GM12878 (cell line): Measurements from ENCODE around the gene PSENEN. TPM values are rescaled to one million over a fixed set of nuclear protein-coding genes. Genes with fewer than 3 reads are reported as not detected.

Experiments
- ATAC-seq: fragments of 200-7000 bp; cut with Tn5 transposase; 3 replicates; pipeline ENCODE4 v1.9.1; 2020; ENCODE audit warnings: mild to moderate bottlenecking, moderate library complexity
- BruUV-seq: library from RNA; stranded (reverse); fragments of 400-500 nt; replicated peaks from 2 replicates; lab custom pipeline; 2021; lab: Mats Ljungman, UMichigan
- CTCF ChIA-PET: fragments of 300-600 bp; sonication (Branson Sonifier 250); formaldehyde crosslinking; extraction: SDS; loops from one replicate; lab custom pipeline; 2021; ENCODE audit warnings: inconsistent platforms; lab: Yijun Ruan, JAX
- POLR2A ChIA-PET: fragments of 350-600 bp; formaldehyde crosslinking; extraction: SDS; loops from one replicate; lab custom pipeline; 2021; ENCODE audit warnings: inconsistent platforms; lab: Charles Lee
- RAD21 ChIA-PET: fragments of 300-600 bp; sonication (Branson Sonifier 250); formaldehyde crosslinking; loops from one replicate; lab custom pipeline; 2023; ENCODE audit warnings: antibody characterized with exemption; ENCODE audit not compliant: unreplicated experiment; lab: Charles Lee
- SMC1A ChIA-PET: fragments of 300-600 bp; sonication (Branson Sonifier 250); formaldehyde crosslinking; loops from one replicate; lab custom pipeline; 2023; ENCODE audit not compliant: unreplicated experiment, uncharacterized antibody; lab: Charles Lee
- DNase-seq: peaks from one replicate; pipeline ENCODE4 v3.0.0-alpha.2; 2011; ENCODE audit warnings: low read depth, low spot score
- FAIRE-seq: peaks from 3 replicates; lab custom pipeline; 2011; peaks lifted over from hg19 to GRCh38; lab: Jason Lieb, UNC
- H2AFZ ChIP-seq: 2 replicates; pipeline ENCODE4 v1.6.0; 2011; ENCODE audit warnings: low read depth, low read length, control low read depth; ENCODE audit not compliant: control insufficient read depth
- H3K27ac ChIP-seq: 2 replicates; pipeline ENCODE4 v1.5.1; 2011; ENCODE audit warnings: control low read depth; ENCODE audit not compliant: control insufficient read depth, insufficient read depth
- H3K27me3 ChIP-seq, 2 experiments: replicated peaks in 1 of 2; 2 replicates each; pipeline versions ENCODE4 v1.6.0 to v1.6.1; 2011; ENCODE audit warnings: low read length in 1 of 2; ENCODE audit not compliant: control insufficient read depth in 2 of 2, insufficient read depth in 2 of 2
- H3K36me3 ChIP-seq, 2 experiments: 2 replicates each; pipeline ENCODE4 v1.5.1; 2011; ENCODE audit warnings: low read length in 1 of 2; ENCODE audit not compliant: control insufficient read depth in 2 of 2, insufficient read depth in 2 of 2
- H3K4me1 ChIP-seq: 2 replicates; pipeline ENCODE4 v1.6.1; 2011; ENCODE audit warnings: mild to moderate bottlenecking, low read length, moderate library complexity, mixed read lengths; ENCODE audit not compliant: control insufficient read depth, insufficient read depth
- H3K4me2 ChIP-seq: 2 replicates; pipeline ENCODE4 v1.6.0; 2011; ENCODE audit warnings: control low read depth; ENCODE audit not compliant: control insufficient read depth, insufficient read depth
- H3K4me3 ChIP-seq: fragments of 200-600 bp; sonication (generic); 2 replicates; pipeline ENCODE4 v1.5.1; 2016
- H3K79me2 ChIP-seq: 2 replicates; pipeline ENCODE4 v1.6.0; 2011; ENCODE audit warnings: low read length; ENCODE audit not compliant: control insufficient read depth, insufficient read depth
- H3K9ac ChIP-seq: 2 replicates; pipeline ENCODE4 v1.8.0; 2011; ENCODE audit warnings: low read length, control low read depth, mixed read lengths; ENCODE audit not compliant: control insufficient read depth, insufficient read depth
- H3K9me3 ChIP-seq: replicated peaks from 3 replicates; pipeline ENCODE4 v1.5.1; 2011; ENCODE audit warnings: mild to moderate bottlenecking, low read length; ENCODE audit not compliant: control insufficient read depth, insufficient read depth
- H4K20me1 ChIP-seq: 2 replicates; pipeline ENCODE4 v1.6.0; 2011; ENCODE audit not compliant: control insufficient read depth, insufficient read depth
- ASH2L ChIP-seq: fragments of 300-600, 200-600 bp; sonication (generic); IDR thresholded peaks from 2 replicates; pipeline ENCODE4 v1.6.1; 2017; ENCODE audit warnings: low read depth, mild to moderate bottlenecking, borderline replicate concordance
- EGR1 ChIP-seq, 2 experiments: IDR thresholded peaks; 1 replicate in 1 of 2; 2 replicates in 1 of 2; pipeline ENCODE4 v1.6.1; 2011 to 2012; ENCODE audit warnings: low read depth in 2 of 2, low read length in 2 of 2, borderline replicate concordance in 1 of 2, mild to moderate bottlenecking in 1 of 2, moderate library complexity in 1 of 2
- EZH2 ChIP-seq: IDR thresholded peaks from 2 replicates; pipeline ENCODE4 v1.6.1; 2012; ENCODE audit warnings: low read depth, mild to moderate bottlenecking, control low read depth, inconsistent platforms, low read length, borderline replicate concordance; ENCODE audit not compliant: control insufficient read depth
- MLLT1 ChIP-seq: fragments of 450-650 bp; IDR thresholded peaks from 2 replicates; pipeline ENCODE4 v1.6.1; 2016; ENCODE audit warnings: mild to moderate bottlenecking
- RAD21 ChIP-seq: IDR thresholded peaks from 2 replicates; pipeline ENCODE4 v1.6.1; 2011; ENCODE audit warnings: mild to moderate bottlenecking, low read depth, low read length, moderate library complexity; ENCODE audit not compliant: insufficient read depth
- SP1 ChIP-seq: IDR thresholded peaks from one replicate; pipeline ENCODE4 v1.6.1; 2011; ENCODE audit warnings: low read depth, low read length
- WGBS: methylation state at CpG from one replicate; pipeline ENCODE4 v1.1.6; 2016; ENCODE audit warnings: low lambda C conversion rate; ENCODE audit not compliant: insufficient replicate concordance, insufficient coverage; ENCODE audit errors: missing lambda C conversion rate; 5-methylcytosine and 5-hydroxymethylcytosine counted together
- in situ Hi-C: fragments of 300-500 bp; cut with MboI; formaldehyde crosslinking; loops from 9 replicates; pipeline ENCODE4 v1.14.3; 2018; ENCODE audit warnings: mixed read lengths
- intact Hi-C: fragments of 100-400 bp; cut with micrococcal nuclease; formaldehyde crosslinking; loops from one replicate; pipeline ENCODE4 v1.14.2; 2022; ENCODE audit not compliant: unreplicated experiment
- polyA plus RNA-seq, 11 experiments: library from polyadenylated mRNA; depleted of rRNA in 4 of 11; unstranded in 6 of 11; stranded (reverse) in 5 of 11; fragments of >200 nt; fragmentation: Nextera tagmentation in 4 of 11; fragmentation: Illumina TruSeq in 1 of 11; extraction: Ambion mirVana in 4 of 11; extraction: Trizol in 1 of 11; gene quantifications; 1 replicate in 1 of 11; 2 replicates in 10 of 11; pipeline versions ENCODE4 v1.2.1 to v1.2.3, GENCODE V29; 2011 to 2016; ENCODE audit warnings: inconsistent platforms in 2 of 11, missing spikeins in 2 of 11, low read depth in 1 of 11
- total RNA-seq, 4 experiments: library from RNA; depleted of rRNA in 3 of 4; stranded (reverse); fragments of >200 nt in 3 of 4; fragmentation: Illumina TruSeq in 1 of 4; extraction: Trizol in 1 of 4; gene quantifications; 2 replicates each; pipeline versions ENCODE4 v1.2.1 to v1.2.3, GENCODE V29; 2013 to 2021

The PSENEN gene
- total and polyA plus RNA-seq, 10 of the 15 experiments (the other 5 are each of a cell fraction or from before 2014, with no cell fraction given) = 14.4 to 178 (median 43.5) TPM

DNA sequence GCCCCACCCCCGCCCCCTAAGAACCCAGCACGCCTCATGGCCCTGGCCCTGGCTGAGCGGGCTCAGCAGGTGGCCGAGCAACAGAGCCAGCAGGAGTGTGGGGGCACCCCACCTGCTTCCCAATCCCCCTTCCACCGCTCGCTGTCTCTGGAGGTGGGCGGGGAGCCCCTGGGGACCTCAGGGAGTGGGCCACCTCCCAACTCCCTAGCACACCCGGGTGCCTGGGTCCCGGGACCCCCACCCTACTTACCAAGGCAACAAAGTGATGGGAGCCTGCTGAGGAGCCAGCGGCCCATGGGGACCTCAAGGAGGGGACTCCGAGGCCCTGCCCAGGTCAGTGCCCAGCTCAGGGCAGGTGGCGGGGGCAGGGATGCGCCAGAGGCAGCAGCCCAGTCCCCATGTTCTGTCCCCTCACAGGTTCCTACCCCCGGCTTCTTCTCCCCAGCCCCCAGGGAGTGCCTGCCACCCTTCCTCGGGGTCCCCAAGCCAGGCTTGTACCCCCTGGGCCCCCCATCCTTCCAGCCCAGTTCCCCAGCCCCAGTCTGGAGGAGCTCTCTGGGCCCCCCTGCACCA lies 41.9 kb downstream of the PSENEN start:
- H3K27me3 ChIP-seq = no peaks in the 10 kb centered on the region
- no peaks in the 10 kb centered on the region for H3K4me1 ChIP-seq
- WGBS = 64% methylated on average over 11 of the region's 15 CpGs
- H3K4me3 ChIP-seq = no peak overlapping the region
- no peak for FAIRE-seq
- intact Hi-C loops (no loop called here), in situ Hi-C loops (no loop called here)
- no peak overlapping the region for H3K27ac ChIP-seq
- H3K36me3 ChIP-seq = no peaks in the 10 kb centered on the region
- no peak overlapping the region for H2AFZ ChIP-seq
- H4K20me1 ChIP-seq = no peaks in the 10 kb centered on the region
- no peaks in the 10 kb centered on the region for H3K79me2 ChIP-seq
- H3K9me3 ChIP-seq = no peaks in the 10 kb centered on the region
- ChIA-PET CTCF (interaction anchor here (3.1 kb wide), 1 partner anchor 93 kb away, joined by 12 read pairs; no protein-coding TSS in a partner anchor), RAD21 (interaction anchor here (0.6 kb wide), 1 partner anchor 96 kb away, joined by 4 read pairs; no protein-coding TSS in a partner anchor)
- TF ChIP-seq MLLT1 (no peak), ASH2L (no peak), EGR1 (IDR thresholded peaks at IDR 0.05; ENCODE audit: borderline replicate concordance in 1 of 2, low read depth in 2 of 2, low read length in 2 of 2) (no peak), EZH2 (no peak), RAD21 (no peak), SP1 (no peak)
- TF ChIP-seq, all 136 proteins: peak for 0
- H3K4me2 ChIP-seq = no peak overlapping the region
- ChIA-PET POLR2A (no interaction called here), SMC1A (no interaction called here)
- ATAC-seq = no peak
- DNase-seq = no peak
- no TSS peak for BruUV-seq
- H3K9ac ChIP-seq = no peak overlapping the region
